IMR-90 (cell line): ENCODE results near the gene AADACL4. TPM values are rescaled to one million over a fixed set of nuclear protein-coding genes. Genes with fewer than 3 reads are reported as not detected.

Experiments used
- ATAC-seq: fragments of 200-7000 bp; cut with Tn5 transposase; 2 replicates; pipeline ENCODE4 v1.9.1; 2020; ENCODE audit warnings: low read depth, mild to moderate bottlenecking, moderate library complexity
- BruUV-seq: library from RNA; stranded (reverse); fragments of 400-500 nt; replicated peaks from 2 replicates; lab custom pipeline; 2021; lab: Mats Ljungman, UMichigan
- CTCF ChIA-PET: fragments of 300-600 bp; formaldehyde crosslinking; extraction: SDS; loops from one replicate; lab custom pipeline; 2021; ENCODE audit warnings: antibody characterized with exemption; lab: Yijun Ruan, JAX
- POLR2A ChIA-PET: fragments of 300-600 bp; sonication (Branson Sonifier 250); formaldehyde crosslinking; loops from one replicate; lab custom pipeline; 2022; ENCODE audit warnings: antibody characterized with exemption; ENCODE audit not compliant: unreplicated experiment; lab: Charles Lee
- DNase-seq: peaks from one replicate; pipeline ENCODE4 v3.0.0; 2013
- H2AFZ ChIP-seq: replicated peaks from 2 replicates; pipeline ENCODE3; 2013; ENCODE audit warnings: low read length, mild to moderate bottlenecking; ENCODE audit not compliant: poor library complexity
- H2AK5ac ChIP-seq: 2 replicates; pipeline ENCODE4 v1.6.1; 2013; ENCODE audit warnings: low read depth, low read length, inconsistent platforms
- H2AK9ac ChIP-seq: replicated peaks from 2 replicates; pipeline ENCODE3; 2013; ENCODE audit warnings: mild to moderate bottlenecking, low read depth, low read length, moderate library complexity; ENCODE audit not compliant: poor library complexity
- H2BK120ac ChIP-seq: 2 replicates; pipeline ENCODE4 v1.6.1; 2013; ENCODE audit warnings: low read depth, low read length, inconsistent platforms
- H2BK15ac ChIP-seq: 3 replicates; pipeline ENCODE4 v1.6.1; 2013; ENCODE audit warnings: low read depth, low read length, inconsistent platforms
- H2BK20ac ChIP-seq: 2 replicates; pipeline ENCODE4 v1.6.1; 2013; ENCODE audit warnings: low read depth, mild to moderate bottlenecking, inconsistent platforms, low read length, moderate library complexity
- H2BK5ac ChIP-seq: 2 replicates; pipeline ENCODE4 v1.6.1; 2013; ENCODE audit warnings: mild to moderate bottlenecking, low read depth, low read length, inconsistent platforms; ENCODE audit not compliant: poor library complexity, severe bottlenecking
- H3K14ac ChIP-seq: replicated peaks from 2 replicates; pipeline ENCODE4 v1.6.1; 2013; ENCODE audit warnings: low read depth, low read length, inconsistent platforms
- H3K18ac ChIP-seq: 2 replicates; pipeline ENCODE4 v1.6.1; 2013; ENCODE audit warnings: low read depth, low read length, control low read depth
- H3K23ac ChIP-seq: 2 replicates; pipeline ENCODE4 v1.6.1; 2013; ENCODE audit warnings: low read depth, low read length, inconsistent platforms
- H3K27ac ChIP-seq: 2 replicates; pipeline ENCODE4 v1.5.1; 2013; ENCODE audit warnings: mild to moderate bottlenecking, control low read depth, low read length; ENCODE audit not compliant: insufficient read depth
- H3K27me3 ChIP-seq: 2 replicates; pipeline ENCODE4 v1.6.1; 2013; ENCODE audit warnings: low read length; ENCODE audit not compliant: control insufficient read depth, insufficient read depth
- H3K36me3 ChIP-seq: 2 replicates; pipeline ENCODE4 v1.6.1; 2013; ENCODE audit warnings: low read length, mixed read lengths; ENCODE audit not compliant: control insufficient read depth, insufficient read depth
- H3K4ac ChIP-seq: 2 replicates; pipeline ENCODE4 v1.6.1; 2013; ENCODE audit warnings: low read depth, low read length, inconsistent platforms
- H3K4me1 ChIP-seq: 2 replicates; pipeline ENCODE4 v1.6.1; 2013; ENCODE audit warnings: low read length, mixed read lengths; ENCODE audit not compliant: control insufficient read depth, insufficient read depth
- H3K4me2 ChIP-seq: 2 replicates; pipeline ENCODE4 v1.6.1; 2013; ENCODE audit warnings: low read depth, mild to moderate bottlenecking, control low read depth, low read length, moderate library complexity
- H3K4me3 ChIP-seq: 2 replicates; pipeline ENCODE4 v1.5.1; 2013; ENCODE audit warnings: low read depth, mild to moderate bottlenecking, control low read depth, low read length, moderate library complexity; ENCODE audit not compliant: insufficient read depth
- H3K56ac ChIP-seq: 2 replicates; pipeline ENCODE4 v1.6.1; 2013; ENCODE audit warnings: low read length, inconsistent platforms; ENCODE audit not compliant: insufficient read depth; ENCODE audit errors: extremely low read depth
- H3K79me1 ChIP-seq, 2 experiments: 2 replicates each; pipeline ENCODE4 v1.6.1; 2013; ENCODE audit warnings: low read length in 2 of 2, inconsistent platforms in 1 of 2, low read depth in 1 of 2
- H3K9ac ChIP-seq: 2 replicates; pipeline ENCODE4 v1.6.1; 2013; ENCODE audit warnings: low read depth, low read length, control low read depth
- H3K9me1 ChIP-seq: 2 replicates; pipeline ENCODE4 v1.6.1; 2013; ENCODE audit warnings: low read length, inconsistent platforms; ENCODE audit not compliant: insufficient read depth
- H3K9me3 ChIP-seq: 2 replicates; pipeline ENCODE4 v1.6.1; 2013; ENCODE audit warnings: low read length; ENCODE audit not compliant: control insufficient read depth, insufficient read depth
- H4K20me1 ChIP-seq: 2 replicates; pipeline ENCODE4 v1.6.1; 2013; ENCODE audit warnings: low read length, inconsistent platforms; ENCODE audit not compliant: insufficient read depth
- H4K5ac ChIP-seq: 2 replicates; pipeline ENCODE4 v1.6.1; 2013; ENCODE audit warnings: mild to moderate bottlenecking, low read depth, low read length, control low read depth
- H4K8ac ChIP-seq, 2 experiments: 2 replicates each; pipeline ENCODE4 v1.6.1; 2013; ENCODE audit warnings: low read depth in 2 of 2, low read length in 2 of 2, control low read depth in 1 of 2, inconsistent platforms in 1 of 2
- H4K91ac ChIP-seq: 2 replicates; pipeline ENCODE4 v1.6.1; 2013; ENCODE audit warnings: low read depth, low read length, inconsistent platforms; ENCODE audit not compliant: insufficient read depth
- BHLHE40 ChIP-seq: fragments of 150-350 bp; IDR thresholded peaks from 2 replicates; pipeline ENCODE4 v1.6.1; 2016; ENCODE audit warnings: mild to moderate bottlenecking, low read depth, low read length
- ELK1 ChIP-seq: fragments of 150-350 bp; IDR thresholded peaks from 2 replicates; pipeline ENCODE4 v1.6.1; 2016; ENCODE audit warnings: low read depth, mild to moderate bottlenecking, low read length, moderate library complexity, borderline replicate concordance
- MAZ ChIP-seq: IDR thresholded peaks from 2 replicates; pipeline ENCODE4 v1.6.1; 2012; ENCODE audit warnings: low read depth, mild to moderate bottlenecking, low read length, improper control_type of control experiment, moderate library complexity, borderline replicate concordance
- MXI1 ChIP-seq: IDR thresholded peaks from 2 replicates; pipeline ENCODE4 v1.6.1; 2012; ENCODE audit warnings: low read depth, mild to moderate bottlenecking, low read length, moderate library complexity, borderline replicate concordance
- NFE2L2 ChIP-seq: fragments of 150-350 bp; IDR thresholded peaks from 2 replicates; pipeline ENCODE4 v1.6.1; 2016; ENCODE audit warnings: low read depth, mild to moderate bottlenecking, low read length
- POLR2A ChIP-seq: IDR thresholded peaks from 2 replicates; pipeline ENCODE4 v1.6.1; 2012; ENCODE audit warnings: mild to moderate bottlenecking, low read depth, low read length
- RAD21 ChIP-seq: IDR thresholded peaks from 2 replicates; pipeline ENCODE4 v1.6.1; 2012; ENCODE audit warnings: low read length, improper control_type of control experiment
- RCOR1 ChIP-seq: IDR thresholded peaks from 2 replicates; pipeline ENCODE4 v1.6.1; 2012; ENCODE audit warnings: mild to moderate bottlenecking, low read length, improper control_type of control experiment; ENCODE audit not compliant: insufficient replicate concordance
- USF2 ChIP-seq: fragments of 150-350 bp; IDR thresholded peaks from 2 replicates; pipeline ENCODE4 v1.6.1; 2017; ENCODE audit warnings: mild to moderate bottlenecking, antibody characterized with exemption, low read length, low read depth
- WGBS, 2 experiments: methylation state at CpG; one replicate each; pipeline versions ENCODE4 v1.1.5 to v1.1.7; 2013; ENCODE audit warnings: missing lambda C conversion rate in 2 of 2; ENCODE audit not compliant: insufficient read length in 1 of 2; ENCODE audit errors: extremely low coverage in 2 of 2; 5-methylcytosine and 5-hydroxymethylcytosine counted together
- dilution Hi-C: fragments of 300-500 bp; cut with HindIII; formaldehyde crosslinking; loops from one replicate; pipeline ENCODE4 v1.14.3; 2018; ENCODE audit warnings: low sequenced_read_pairs; ENCODE audit not compliant: unreplicated experiment
- in situ Hi-C: fragments of 300-500 bp; cut with MboI; formaldehyde crosslinking; loops from 3 replicates; pipeline ENCODE4 v1.14.3; 2019; ENCODE audit warnings: low sequenced_read_pairs, inconsistent platforms, mixed read lengths
- intact Hi-C: fragments of 100-400 bp; cut with micrococcal nuclease; formaldehyde crosslinking; loops from 2 replicates; pipeline ENCODE4 v1.10.0; 2022
- polyA plus RNA-seq, 3 experiments: library from polyadenylated mRNA; depleted of rRNA; stranded (reverse); fragments of >200 nt; gene quantifications; 2 replicates each; pipeline ENCODE4 v1.2.3, GENCODE V29; 2012; ENCODE audit warnings: low replicate concordance in 1 of 3
- total RNA-seq: library from RNA; depleted of rRNA; stranded (reverse); fragments of >200 nt; gene quantifications from 2 replicates; pipeline ENCODE4 v1.2.3, GENCODE V29; 2012

AADACL4 gene
- total and polyA plus RNA-seq, 2 of the 4 experiments (the other 2 are of a cell fraction) = not detected

GRCh38 chr1:12609469-12610003 is 34.3 kb upstream of the AADACL4 start:
- Histone ChIP-seq H3K36me3 (peaks cover 13% of the 10 kb centered on the region), H3K9me3 (no peaks in the 10 kb centered on the region), H3K27ac (no peak overlapping the region), H2BK20ac (no peak overlapping the region), H2BK120ac (no peak overlapping the region), H2BK5ac (no peak overlapping the region), H2BK15ac (no peak overlapping the region), H4K91ac (peak overlapping the region; percentile 33; the same call in 1 of the 2 replicates), H2AK5ac (peak overlapping the region; percentile 29; the same call in 1 of the 2 replicates), H4K5ac (no peak overlapping the region), H4K8ac (no peak overlapping the region), H3K9ac (no peak overlapping the region), H3K27me3 (no peaks in the 10 kb centered on the region), H3K4me1 (peaks cover 5% of the 10 kb centered on the region), H3K4me3 (no peak overlapping the region), H4K20me1 (no peaks in the 10 kb centered on the region), H3K79me1 (peaks cover 6 to 11% of the 10 kb centered on the region in 2 experiments; a peak in 2 of 4 replicates), H2AK9ac (no peak overlapping the region), H3K14ac (no peak overlapping the region; the same call in 1 of the 2 replicates), H3K56ac (no peak overlapping the region), H3K18ac (no peak overlapping the region), H2AFZ (no peak overlapping the region), H3K9me1 (peaks cover 13% of the 10 kb centered on the region), H3K23ac (no peak overlapping the region), H3K4ac (0 out of 2 replicates have a peak overlapping the region, but pooled peaks have one; percentile 25), H3K4me2 (no peak overlapping the region)
- dilution Hi-C loops = no loop called here
- TF ChIP-seq BHLHE40 (no peak), NFE2L2 (no peak), MXI1 (no peak), ELK1 (no peak), RAD21 (no peak), USF2 (no peak), RCOR1 (no peak), MAZ (no peak), POLR2A (no peak)
- DNase-seq = no peak
- no CpG with 5 or more reads among the region's 5 CpGs for WGBS, 2 experiments
- in situ Hi-C loops = loop anchor here (10.0 to 25.0 kb wide), 2 partner anchors 55 to 197 kb away; no protein-coding TSS in a partner anchor
- intact Hi-C loops = no loop called here
- no peak for ATAC-seq
- ChIA-PET CTCF (interaction anchor here (0.6 kb wide), 1 partner anchor 152 kb away, joined by 4 read pairs; no protein-coding TSS in a partner anchor), POLR2A (no interaction called here)
- BruUV-seq = no TSS peak
